Stimulated activated CD4-positive, alpha-beta T cell treated with anti-CD3 and anti-CD28 coated beads, TNF-alpha, amount 100 ng/mL, for 24 hours (primary cell): Measurements from ENCODE around the gene PTPN14.
"Not testable (repeated sequence)": the region's sequence is repeated elsewhere in the genome, so short reads cannot be mapped to it uniquely, and the experiment has no call there.

Experiments
- DNase-seq, 3 experiments: peaks; one replicate each; pipeline ENCODE4 v3.0.0-alpha.2; 2020; ENCODE audit warnings: low read depth in 3 of 3

PTPN14 gene

GRCh38 chr1:214400131-214400530 lies 151.3 kb downstream of the PTPN14 start:
- no peak for DNase-seq

- DNase-seq = no peak
Measured at GRCh38 chr1:214398490-214398889, 152.9 kb downstream of the PTPN14 start.

- DNase-seq = no peak
Measured at GRCh38 chr1:214397497-214397896, 153.9 kb downstream of the PTPN14 start.

GRCh38 chr1:214396330-214396729 lies 155.1 kb downstream of the PTPN14 start:
- DNase-seq = no peak

- DNase-seq = not testable (repeated sequence)
Measured at GRCh38 chr1:214394569-214394968, 156.8 kb downstream of the PTPN14 start.

GRCh38 chr1:214393086-214393485 lies 158.3 kb downstream of the PTPN14 start:
- no peak for DNase-seq

GRCh38 chr1:214391873-214392645 lies 159.3 kb downstream of the PTPN14 start:
- DNase-seq = no peak

GRCh38 chr1:214389734-214390133 lies 161.7 kb downstream of the PTPN14 start:
- DNase-seq = no peak

- DNase-seq = no peak
Measured at GRCh38 chr1:214386747-214387146, 164.7 kb downstream of the PTPN14 start.

- no peak for DNase-seq
Measured at GRCh38 chr1:214386333-214386732, 165.1 kb downstream of the PTPN14 start.

- DNase-seq = no peak
Measured at GRCh38 chr1:214385428-214385827, 166.0 kb downstream of the PTPN14 start.

- no peak for DNase-seq
Measured at GRCh38 chr1:214384373-214385079, 166.9 kb downstream of the PTPN14 start.

GRCh38 chr1:214383381-214384372 lies 167.7 kb downstream of the PTPN14 start:
- no peak for DNase-seq

- DNase-seq = no peak
Measured at GRCh38 chr1:214380986-214381695, 170.3 kb downstream of the PTPN14 start.

GRCh38 chr1:214380396-214380795 lies 171.0 kb downstream of the PTPN14 start:
- no peak for DNase-seq

GRCh38 chr1:214379236-214379970 lies 172.0 kb downstream of the PTPN14 start:
- DNase-seq = no peak

- DNase-seq = no peak
Measured at GRCh38 chr1:214378492-214378891, 172.9 kb downstream of the PTPN14 start.

- DNase-seq = no peak
Measured at GRCh38 chr1:214377886-214378285, 173.5 kb downstream of the PTPN14 start.

GRCh38 chr1:214377485-214377884 lies 173.9 kb downstream of the PTPN14 start:
- DNase-seq = no peak

- DNase-seq = no peak
Measured at GRCh38 chr1:214372092-214372491, 179.3 kb downstream of the PTPN14 start.

- no peak for DNase-seq
Measured at GRCh38 chr1:214370615-214371014, 180.8 kb downstream of the PTPN14 start.
